GM12891 (cell line): ENCODE results near the gene RCE1.

Source experiments
- DNase-seq: peaks from one replicate; pipeline ENCODE4 v3.0.0; 2011; ENCODE audit warnings: low spot score; ENCODE audit not compliant: insufficient read length
- FAIRE-seq: peaks from 2 replicates; lab custom pipeline; 2011; peaks lifted over from hg19 to GRCh38; lab: Jason Lieb, UNC
- PAX5 ChIP-seq: IDR thresholded peaks from 2 replicates; pipeline ENCODE4 v1.6.1; 2011; ENCODE audit warnings: low read length, moderate library complexity, mild to moderate bottlenecking; ENCODE audit not compliant: insufficient read depth, severe bottlenecking
- POLR2A ChIP-seq: IDR thresholded peaks from 2 replicates; pipeline ENCODE4 v1.6.1; 2011; ENCODE audit warnings: low read depth, low read length, control low read depth
- POLR2AphosphoS5 ChIP-seq: IDR thresholded peaks from 2 replicates; pipeline ENCODE4 v1.6.1; 2011; ENCODE audit warnings: low read depth, low read length, control low read depth
- POU2F2 ChIP-seq: IDR thresholded peaks from 2 replicates; pipeline ENCODE4 v1.6.1; 2011; ENCODE audit warnings: low read depth, mild to moderate bottlenecking, control low read depth, low read length, moderate library complexity
- SPI1 ChIP-seq: IDR thresholded peaks from 2 replicates; pipeline ENCODE4 v1.6.1; 2011; ENCODE audit warnings: low read depth, low read length, control low read depth
- TAF1 ChIP-seq: IDR thresholded peaks from 2 replicates; pipeline ENCODE4 v1.6.1; 2011; ENCODE audit warnings: low read depth, low read length, control low read depth

RCE1 gene

GRCh38 chr11:66834539-66834845 is 8.7 kb upstream of the RCE1 start:
- TF ChIP-seq TAF1 (no peak), POU2F2 (no peak), SPI1 (no peak), POLR2A (no peak), POLR2AphosphoS5 (no peak), PAX5 (no peak)
- FAIRE-seq: no peak
- DNase-seq: no peak

DNA sequence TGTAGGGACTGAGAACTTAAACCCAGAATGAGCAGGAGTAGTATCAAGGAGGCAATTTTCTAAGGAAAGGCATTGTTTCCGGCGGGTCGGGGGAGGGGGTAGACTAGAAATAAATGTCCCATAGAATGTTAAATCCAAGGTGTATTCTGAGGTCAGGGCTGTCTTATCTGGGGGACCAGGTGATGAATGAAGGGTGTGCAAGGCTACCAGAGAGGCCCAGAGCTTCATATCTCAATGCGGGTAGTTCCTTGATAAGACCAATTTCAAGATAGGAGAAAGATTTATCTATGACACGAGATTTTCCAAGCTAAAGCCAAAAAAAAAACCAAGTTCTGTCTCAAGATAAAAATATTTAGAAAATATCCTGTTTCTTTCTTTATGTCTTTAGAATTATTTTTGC is 8.3 kb upstream of the RCE1 start:
- no peak for FAIRE-seq
- TF ChIP-seq POU2F2 (no peak), SPI1 (no peak), PAX5 (no peak), POLR2A (no peak), TAF1 (no peak), POLR2AphosphoS5 (no peak)
- DNase-seq: no peak

GRCh38 chr11:66835768-66836405 is 7.4 kb upstream of the RCE1 start:
- no peak for TF ChIP-seq POU2F2
- TF ChIP-seq POLR2AphosphoS5: no peak
- no peak for TF ChIP-seq TAF1
- no peak for TF ChIP-seq PAX5
- TF ChIP-seq POLR2A: no peak
- peak; percentile 31 for FAIRE-seq
- DNase-seq: no peak

DNA sequence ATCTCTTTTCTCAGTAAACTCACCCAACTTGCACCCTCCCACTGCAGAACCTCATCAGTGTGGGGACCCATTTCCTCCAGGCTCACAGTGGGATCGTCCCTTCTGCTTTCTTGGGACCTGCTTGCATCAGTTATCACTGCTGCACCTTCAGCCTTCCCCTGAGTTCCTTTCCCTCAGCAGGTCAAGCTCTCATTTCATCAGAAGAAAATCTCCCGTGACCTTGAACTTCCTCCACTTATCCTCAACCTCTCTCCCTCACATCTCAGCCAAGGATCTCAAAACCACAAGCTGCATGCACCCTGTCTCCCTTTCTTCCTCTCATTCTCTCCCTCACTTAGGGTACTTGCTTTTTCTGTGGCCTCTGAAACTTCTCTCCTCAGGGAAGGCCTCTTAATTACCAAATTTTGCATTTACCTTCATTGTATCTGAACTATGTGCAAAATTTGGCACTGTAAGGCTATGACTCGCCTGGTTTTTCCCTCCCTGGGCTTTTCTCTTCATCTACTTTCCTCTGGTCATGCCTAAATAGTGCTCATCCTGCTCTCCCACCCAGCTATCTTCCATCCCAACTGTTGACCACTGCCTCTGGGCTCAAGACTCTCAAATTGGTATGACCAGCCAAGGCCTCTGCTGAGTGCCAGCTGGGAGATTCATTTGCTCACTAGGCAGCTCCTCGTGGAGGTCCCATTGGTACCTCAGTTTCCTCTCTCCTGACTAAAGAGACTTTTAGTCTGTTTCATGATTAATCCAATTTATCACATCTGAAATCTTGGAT is 2.7 kb upstream of the RCE1 start:
- no peak for DNase-seq
- peak; percentile 53; the same call in 1 of the 2 replicates for TF ChIP-seq POLR2AphosphoS5
- TF ChIP-seq POLR2A: no peak; the same call in 1 of the 2 replicates
- no peak for FAIRE-seq

- DNase-seq: no peak
- FAIRE-seq: no peak
- TF ChIP-seq SPI1 (no peak), POLR2A (no peak), TAF1 (no peak), PAX5 (no peak), POLR2AphosphoS5 (no peak), POU2F2 (no peak)
Measured at GRCh38 chr11:66841861-66842260, 1.4 kb upstream of the RCE1 start.

DNA sequence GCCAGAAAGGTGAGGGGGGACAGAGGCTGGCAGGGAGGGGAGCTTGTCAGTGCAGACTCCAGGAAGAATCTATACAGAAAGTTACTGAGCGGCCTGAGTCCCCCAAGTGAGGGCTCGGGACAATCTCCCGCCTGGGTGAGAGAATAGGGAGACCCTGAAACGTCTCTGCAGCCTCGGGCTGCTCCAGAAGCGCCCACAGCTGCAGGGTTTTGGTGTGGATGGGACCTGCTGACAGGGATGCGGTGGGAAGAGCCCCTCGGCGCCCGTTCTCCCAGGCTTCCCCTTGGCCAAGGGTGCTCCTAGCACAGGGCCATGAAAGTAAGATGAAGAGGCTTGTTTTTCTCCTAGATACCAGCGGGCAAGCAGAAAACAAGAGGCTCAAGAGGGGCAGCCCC is 743 bp upstream of the RCE1 start:
- no peak for TF ChIP-seq SPI1
- TF ChIP-seq POLR2AphosphoS5: no peak
- no peak for TF ChIP-seq POLR2A
- TF ChIP-seq TAF1: no peak
- TF ChIP-seq POU2F2: no peak
- no peak for TF ChIP-seq PAX5
- FAIRE-seq (no peak), DNase-seq (peak; percentile 22)

DNA sequence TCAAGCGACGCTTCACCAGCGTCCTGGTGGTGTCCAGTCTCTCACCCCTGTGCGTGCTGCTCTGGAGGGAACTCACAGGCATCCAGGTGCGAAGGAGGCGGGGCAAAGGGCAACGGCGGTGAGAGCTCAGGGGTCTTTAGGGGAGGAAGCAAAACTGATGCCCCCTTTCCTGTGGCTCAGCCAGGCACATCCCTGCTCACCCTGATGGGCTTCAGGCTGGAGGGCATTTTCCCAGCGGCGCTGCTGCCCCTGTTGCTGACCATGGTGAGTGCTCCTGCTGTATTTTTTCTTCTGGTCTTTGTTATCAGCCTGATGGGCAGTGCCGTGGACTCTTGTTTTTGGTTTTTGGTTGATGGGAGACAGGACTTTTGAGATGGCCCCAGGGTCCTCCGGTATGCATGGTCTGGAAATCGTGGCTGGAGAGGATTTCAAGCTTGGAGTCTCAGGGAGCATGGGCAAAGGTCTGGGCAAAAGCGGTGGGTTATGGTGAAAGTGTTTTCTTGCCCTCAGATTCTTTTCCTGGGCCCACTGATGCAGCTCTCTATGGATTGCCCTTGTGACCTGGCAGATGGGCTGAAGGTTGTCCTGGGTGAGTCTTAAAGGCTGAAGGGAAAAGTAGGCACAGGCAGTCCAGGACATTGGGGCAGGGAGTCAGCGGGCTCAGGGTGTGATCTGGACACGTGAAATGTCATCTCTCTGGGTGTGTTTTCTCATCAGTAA is 695 bp downstream of the RCE1 start:
- FAIRE-seq (no peak), DNase-seq (no peak)
- TF ChIP-seq PAX5 (no peak), POLR2A (no peak), POLR2AphosphoS5 (no peak), TAF1 (no peak), SPI1 (no peak), POU2F2 (no peak)

GRCh38 chr11:66844496-66845142 is 1.4 kb downstream of the RCE1 start:
- TF ChIP-seq SPI1 (no peak), POU2F2 (no peak), TAF1 (no peak), POLR2A (no peak), PAX5 (no peak), POLR2AphosphoS5 (no peak)
- DNase-seq (no peak), FAIRE-seq (no peak)

DNA sequence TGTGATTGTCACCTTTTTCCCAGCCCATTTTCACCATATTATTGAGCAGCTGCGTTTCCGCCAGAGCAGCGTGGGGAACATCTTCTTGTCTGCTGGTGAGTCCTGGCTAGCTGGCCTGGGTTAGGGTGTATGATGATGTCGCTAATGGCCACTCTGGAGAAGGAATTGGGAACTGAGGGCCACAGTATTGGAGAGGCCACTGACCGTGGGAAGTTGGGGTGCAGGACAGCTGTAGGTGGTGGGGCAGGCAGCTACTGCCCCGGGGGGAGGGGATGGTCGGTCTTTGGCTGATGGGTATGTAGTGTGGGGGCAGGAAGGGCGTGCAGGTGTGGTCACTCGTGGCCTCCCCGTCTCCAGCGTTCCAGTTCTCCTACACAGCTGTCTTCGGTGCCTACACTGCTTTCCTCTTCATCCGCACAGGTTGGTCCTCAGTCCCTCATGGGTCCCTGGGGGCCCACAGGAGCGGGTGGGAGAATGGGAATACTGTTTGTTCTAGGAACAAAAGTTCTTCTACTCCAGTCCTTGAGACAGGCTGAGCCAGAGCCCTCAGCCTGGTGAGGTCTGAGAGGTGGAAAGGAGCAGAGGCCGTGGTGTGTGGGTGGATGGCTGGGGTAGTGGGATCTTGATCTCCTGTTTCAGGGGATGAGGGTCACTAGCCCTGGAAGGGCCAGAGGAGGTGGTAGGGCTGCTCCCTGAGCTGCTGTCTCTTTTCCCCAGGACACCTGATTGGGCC is 2.1 kb downstream of the RCE1 start:
- FAIRE-seq (no peak), DNase-seq (no peak)
- TF ChIP-seq PAX5: no peak
- no peak for TF ChIP-seq TAF1
- no peak for TF ChIP-seq POLR2AphosphoS5
- TF ChIP-seq SPI1: no peak
- TF ChIP-seq POLR2A: no peak
- no peak for TF ChIP-seq POU2F2

DNA sequence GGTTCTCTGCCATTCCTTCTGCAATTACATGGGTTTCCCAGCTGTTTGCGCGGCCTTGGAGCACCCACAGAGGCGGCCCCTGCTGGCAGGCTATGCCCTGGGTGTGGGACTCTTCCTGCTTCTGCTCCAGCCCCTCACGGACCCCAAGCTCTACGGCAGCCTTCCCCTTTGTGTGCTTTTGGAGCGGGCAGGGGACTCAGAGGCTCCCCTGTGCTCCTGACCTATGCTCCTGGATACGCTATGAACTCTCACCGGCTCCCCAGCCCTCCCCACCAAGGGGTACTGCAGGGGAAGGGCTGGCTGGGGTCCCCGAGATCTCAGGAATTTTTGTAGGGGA is 2.6 kb downstream of the RCE1 start:
- no peak for FAIRE-seq
- DNase-seq: no peak
- TF ChIP-seq POLR2A (no peak), PAX5 (no peak), POLR2AphosphoS5 (no peak), SPI1 (no peak), POU2F2 (no peak), TAF1 (no peak)
